HEK293 (cell line): ENCODE data around the gene ANTXR1.

Source experiments
- CTCF ChIA-PET: fragments of 350-600 bp; formaldehyde crosslinking; extraction: SDS; loops from one replicate; lab custom pipeline; 2021; ENCODE audit warnings: antibody characterized with exemption; lab: Yijun Ruan, JAX
- POLR2A ChIA-PET: fragments of 300-600 bp; formaldehyde crosslinking; extraction: SDS; loops from one replicate; lab custom pipeline; 2020; ENCODE audit warnings: antibody characterized with exemption, inconsistent platforms; lab: Yijun Ruan, JAX
- H3K27ac ChIP-seq: fragments of 200-500 bp; sonication (Bioruptor generic); 2 replicates; pipeline ENCODE4 v1.5.1; 2014; ENCODE audit warnings: low read depth, low read length, control low read depth, inconsistent platforms; ENCODE audit errors: extremely low read depth
- H3K36me3 ChIP-seq, 2 experiments: fragments of 200-500 bp in 1 of 2; sonication (Bioruptor generic) in 1 of 2; 1 replicate in 1 of 2; 2 replicates in 1 of 2; pipeline ENCODE4 v1.5.1; 2014 to 2017; ENCODE audit warnings: inconsistent platforms in 2 of 2, low read length in 2 of 2; ENCODE audit not compliant: control insufficient read depth in 2 of 2, insufficient read depth in 1 of 2
- H3K4me1 ChIP-seq: fragments of 200-500 bp; sonication (Bioruptor generic); 2 replicates; pipeline ENCODE4 v1.5.1; 2014; ENCODE audit warnings: mild to moderate bottlenecking, low read length, inconsistent platforms; ENCODE audit not compliant: control insufficient read depth, insufficient read depth
- H3K4me3 ChIP-seq: 2 replicates; pipeline ENCODE4 v1.5.1; 2011; ENCODE audit warnings: low read depth, mild to moderate bottlenecking, control low read depth, low read length, moderate library complexity
- H3K9me3 ChIP-seq: fragments of 200-500 bp; sonication (Bioruptor generic); 2 replicates; pipeline ENCODE4 v1.5.1; 2014; ENCODE audit warnings: low read depth, low read length, inconsistent platforms; ENCODE audit not compliant: control insufficient read depth, insufficient read depth
- CTCF ChIP-seq: fragments of 450-650 bp; formaldehyde crosslinking; IDR thresholded peaks from 2 replicates; pipeline ENCODE4 v1.5.1; 2016; ENCODE audit warnings: missing biosample characterization, missing genetic modification characterization
- SCRT1 ChIP-seq: fragments of 450-650 bp; formaldehyde crosslinking; IDR thresholded peaks from 2 replicates; pipeline ENCODE4 v1.5.1; 2016; ENCODE audit warnings: missing biosample characterization, missing genetic modification characterization, borderline replicate concordance
- YY2 ChIP-seq: fragments of 450-650 bp; formaldehyde crosslinking; IDR thresholded peaks from 2 replicates; pipeline ENCODE4 v1.5.1; 2016; ENCODE audit warnings: missing biosample characterization, missing genetic modification characterization
- ZNF280C ChIP-seq: fragments of 450-650 bp; formaldehyde crosslinking; IDR thresholded peaks from 2 replicates; pipeline ENCODE4 v1.5.1; 2016; ENCODE audit warnings: missing biosample characterization, missing genetic modification characterization
- ZNF280D ChIP-seq: fragments of 450-650 bp; formaldehyde crosslinking; IDR thresholded peaks from 2 replicates; pipeline ENCODE4 v1.5.1; 2016; ENCODE audit warnings: missing biosample characterization, missing genetic modification characterization
- ZNF394 ChIP-seq: fragments of 450-650 bp; formaldehyde crosslinking; IDR thresholded peaks from 2 replicates; pipeline ENCODE4 v1.5.1; 2016; ENCODE audit warnings: missing biosample characterization, missing genetic modification characterization, mild to moderate bottlenecking, moderate library complexity, borderline replicate concordance
- ZNF585B ChIP-seq: fragments of 450-650 bp; formaldehyde crosslinking; IDR thresholded peaks from 2 replicates; pipeline ENCODE4 v1.5.1; 2016; ENCODE audit warnings: missing biosample characterization, missing genetic modification characterization
- ZNF704 ChIP-seq: fragments of 450-650 bp; formaldehyde crosslinking; IDR thresholded peaks from 2 replicates; pipeline ENCODE4 v1.5.1; 2016; ENCODE audit warnings: missing biosample characterization, missing genetic modification characterization
- ZNF785 ChIP-seq: fragments of 450-650 bp; formaldehyde crosslinking; IDR thresholded peaks from 2 replicates; pipeline ENCODE4 v1.5.1; 2016; ENCODE audit warnings: missing biosample characterization, missing genetic modification characterization
- TF ChIP-seq, protein P1 (sequence below): fragments of 450-650 bp; formaldehyde crosslinking; IDR thresholded peaks from 2 replicates; pipeline ENCODE4 v1.5.1; 2016; ENCODE audit warnings: missing biosample characterization, missing genetic modification characterization
- TF ChIP-seq, protein P2 (sequence below): fragments of 450-650 bp; IDR thresholded peaks from 2 replicates; pipeline ENCODE4 v1.5.1; 2018; ENCODE audit warnings: missing biosample characterization, mild to moderate bottlenecking, missing genetic modification characterization

ANTXR1 gene

GRCh38 chr2:68995916-68996315, 17.1 kb upstream of the ANTXR1 start:
- Histone ChIP-seq H3K4me3 (no peak overlapping the region), H3K27ac (no peak overlapping the region), H3K9me3 (no peaks in the 10 kb centered on the region), H3K4me1 (no peaks in the 10 kb centered on the region), H3K36me3 (no peaks in the 10 kb centered on the region)
- CTCF ChIA-PET, result no interaction called here
- TF ChIP-seq, protein P1, sequence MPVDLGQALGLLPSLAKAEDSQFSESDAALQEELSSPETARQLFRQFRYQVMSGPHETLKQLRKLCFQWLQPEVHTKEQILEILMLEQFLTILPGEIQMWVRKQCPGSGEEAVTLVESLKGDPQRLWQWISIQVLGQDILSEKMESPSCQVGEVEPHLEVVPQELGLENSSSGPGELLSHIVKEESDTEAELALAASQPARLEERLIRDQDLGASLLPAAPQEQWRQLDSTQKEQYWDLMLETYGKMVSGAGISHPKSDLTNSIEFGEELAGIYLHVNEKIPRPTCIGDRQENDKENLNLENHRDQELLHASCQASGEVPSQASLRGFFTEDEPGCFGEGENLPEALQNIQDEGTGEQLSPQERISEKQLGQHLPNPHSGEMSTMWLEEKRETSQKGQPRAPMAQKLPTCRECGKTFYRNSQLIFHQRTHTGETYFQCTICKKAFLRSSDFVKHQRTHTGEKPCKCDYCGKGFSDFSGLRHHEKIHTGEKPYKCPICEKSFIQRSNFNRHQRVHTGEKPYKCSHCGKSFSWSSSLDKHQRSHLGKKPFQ (tag by site-specific recombination), result no peak
- TF ChIP-seq ZNF785 (tag by site-specific recombination) (no peak), ZNF280D (tag by site-specific recombination) (no peak), ZNF585B (tag by site-specific recombination) (no peak)
- TF ChIP-seq, protein P2, sequence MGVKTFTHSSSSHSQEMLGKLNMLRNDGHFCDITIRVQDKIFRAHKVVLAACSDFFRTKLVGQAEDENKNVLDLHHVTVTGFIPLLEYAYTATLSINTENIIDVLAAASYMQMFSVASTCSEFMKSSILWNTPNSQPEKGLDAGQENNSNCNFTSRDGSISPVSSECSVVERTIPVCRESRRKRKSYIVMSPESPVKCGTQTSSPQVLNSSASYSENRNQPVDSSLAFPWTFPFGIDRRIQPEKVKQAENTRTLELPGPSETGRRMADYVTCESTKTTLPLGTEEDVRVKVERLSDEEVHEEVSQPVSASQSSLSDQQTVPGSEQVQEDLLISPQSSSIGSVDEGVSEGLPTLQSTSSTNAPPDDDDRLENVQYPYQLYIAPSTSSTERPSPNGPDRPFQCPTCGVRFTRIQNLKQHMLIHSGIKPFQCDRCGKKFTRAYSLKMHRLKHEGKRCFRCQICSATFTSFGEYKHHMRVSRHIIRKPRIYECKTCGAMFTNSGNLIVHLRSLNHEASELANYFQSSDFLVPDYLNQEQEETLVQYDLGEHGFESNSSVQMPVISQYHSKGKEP (tag by site-specific recombination), result no peak
- POLR2A ChIA-PET, result interaction anchor here (0.6 kb wide), 1 partner anchor 34 kb away, joined by 3 read pairs; no protein-coding TSS in a partner anchor

DNA sequence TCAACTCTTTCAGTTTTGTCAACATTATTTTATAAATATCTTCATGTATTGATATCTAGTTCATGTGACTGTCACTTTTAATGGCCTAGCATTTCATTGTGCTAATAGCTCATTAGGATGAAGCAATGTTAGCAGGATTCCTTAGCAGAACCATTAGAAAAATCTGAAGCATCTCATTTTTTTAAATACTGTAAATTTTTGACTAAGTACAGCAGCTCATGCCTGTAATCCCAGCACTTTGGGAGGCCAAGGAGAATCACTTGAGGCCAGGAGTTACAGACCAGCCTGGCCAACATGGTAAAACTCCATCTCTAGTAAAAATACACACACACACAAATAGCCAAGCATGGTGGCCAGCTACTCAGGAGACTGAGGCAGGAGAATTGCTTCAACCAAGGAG, 15.6 kb upstream of the ANTXR1 start:
- POLR2A ChIA-PET, result interaction anchor here (0.7 kb wide), 1 partner anchor 422 kb away, joined by 4 read pairs; no protein-coding TSS in a partner anchor
- no peak overlapping the region for H3K4me3 ChIP-seq
- H3K36me3 ChIP-seq, result no peaks in the 10 kb centered on the region
- CTCF ChIA-PET, result no interaction called here
- H3K9me3 ChIP-seq, result no peaks in the 10 kb centered on the region
- H3K27ac ChIP-seq, result no peak overlapping the region
- TF ChIP-seq CTCF (tag by site-specific recombination) (no peak), SCRT1 (no peak), YY2 (tag by site-specific recombination) (no peak), ZNF704 (tag by site-specific recombination) (no peak), ZNF394 (tag by site-specific recombination) (no peak), ZNF280C (tag by site-specific recombination) (no peak)
- no peaks in the 10 kb centered on the region for H3K4me1 ChIP-seq
